Stimulated activated CD8-positive, alpha-beta memory T cell treated with anti-CD3 and anti-CD28 coated beads, Interleukin-12 subunit alpha, Interleukin-12 subunit beta, amount 100 ng/mL, for 24 hours (primary cell): ENCODE measurements around the gene NAT10.

Experiments
- DNase-seq: peaks from one replicate; pipeline ENCODE4 v3.0.0-alpha.2; 2020; ENCODE audit errors: extremely low read depth

Gene NAT10

DNA sequence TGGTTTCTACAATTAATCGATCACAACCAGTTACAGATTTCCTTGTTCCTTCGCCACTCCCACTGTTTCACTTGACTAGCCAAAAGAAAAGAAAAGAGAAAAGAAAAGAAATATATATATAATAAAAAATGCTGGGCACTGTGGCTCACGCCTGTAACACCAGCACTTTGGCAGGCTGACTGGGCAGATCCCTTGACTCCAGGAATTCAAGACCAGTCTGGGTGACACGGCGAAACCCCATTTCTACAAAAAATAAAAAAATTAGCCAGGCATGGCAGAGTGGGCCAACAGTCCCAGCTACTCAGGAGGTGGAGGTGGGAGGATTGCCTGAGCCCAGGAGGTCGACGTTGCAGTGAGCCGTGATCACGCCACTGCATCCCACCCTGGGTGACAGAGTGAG is 83.8 kb downstream of the NAT10 start:
- no peak for DNase-seq

DNA sequence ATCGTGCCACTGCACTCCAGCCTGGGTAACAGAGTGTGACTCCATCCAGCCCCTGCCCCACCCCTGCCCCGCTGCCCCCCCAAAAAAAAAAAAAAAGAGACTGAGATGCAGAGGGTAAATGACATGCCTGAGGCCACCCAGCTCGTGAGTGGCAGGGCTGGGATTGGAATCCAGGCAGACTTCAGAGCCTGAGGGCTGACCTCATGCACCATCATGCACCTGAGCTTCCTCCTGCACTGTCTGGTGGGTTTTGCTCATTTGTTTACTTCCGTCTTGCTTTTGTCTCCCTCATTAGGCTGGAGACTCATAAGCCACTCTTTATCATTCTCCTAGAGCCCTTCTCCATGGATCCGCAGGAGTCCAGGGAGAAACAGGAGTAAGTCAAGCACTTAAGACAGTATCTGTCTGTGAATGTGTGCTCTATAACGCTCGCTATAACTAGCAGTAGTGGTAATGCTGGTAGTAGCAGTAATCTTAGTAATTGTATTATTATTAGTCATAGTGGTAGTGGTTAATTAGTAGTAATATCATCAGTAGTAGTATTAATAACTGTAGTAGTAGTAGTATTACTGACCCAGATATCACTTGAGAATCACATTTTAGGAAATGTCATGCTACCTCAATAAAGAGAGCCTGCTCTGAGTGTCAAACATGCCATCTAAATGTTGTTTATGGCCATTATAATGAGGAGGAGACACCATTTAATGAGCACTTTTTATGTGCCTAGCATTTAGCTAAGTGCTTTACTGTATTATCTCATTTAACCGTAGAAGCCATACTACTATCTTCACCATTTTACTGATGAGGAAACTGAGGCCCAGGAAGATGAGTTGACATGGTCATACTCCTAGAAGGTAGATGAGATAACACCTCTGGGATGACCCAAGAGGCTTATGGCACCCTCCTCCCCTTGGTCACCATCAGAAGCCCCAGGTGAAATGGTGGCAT is 85.0 kb downstream of the NAT10 start:
- no peak for DNase-seq

DNA sequence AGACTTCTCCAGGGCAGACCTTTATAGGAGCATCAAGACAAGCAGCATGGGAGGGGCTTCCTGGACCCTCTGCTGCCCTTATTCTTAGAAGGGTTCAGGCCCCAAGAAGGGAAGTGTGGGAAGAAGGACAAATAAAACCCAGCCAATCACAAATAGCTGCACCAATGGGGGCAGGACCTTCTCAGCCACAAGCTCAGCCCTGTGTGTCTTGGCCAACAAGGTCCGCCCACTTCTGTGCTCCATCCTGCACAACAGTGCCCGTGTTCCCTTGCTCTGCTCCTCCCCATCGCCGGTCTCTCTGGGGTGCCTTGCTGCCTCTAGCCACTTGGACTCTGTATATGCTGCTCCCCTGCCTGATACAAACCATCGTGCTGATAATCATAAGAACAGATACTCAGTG is 86.1 kb downstream of the NAT10 start:
- DNase-seq, result no peak

DNA sequence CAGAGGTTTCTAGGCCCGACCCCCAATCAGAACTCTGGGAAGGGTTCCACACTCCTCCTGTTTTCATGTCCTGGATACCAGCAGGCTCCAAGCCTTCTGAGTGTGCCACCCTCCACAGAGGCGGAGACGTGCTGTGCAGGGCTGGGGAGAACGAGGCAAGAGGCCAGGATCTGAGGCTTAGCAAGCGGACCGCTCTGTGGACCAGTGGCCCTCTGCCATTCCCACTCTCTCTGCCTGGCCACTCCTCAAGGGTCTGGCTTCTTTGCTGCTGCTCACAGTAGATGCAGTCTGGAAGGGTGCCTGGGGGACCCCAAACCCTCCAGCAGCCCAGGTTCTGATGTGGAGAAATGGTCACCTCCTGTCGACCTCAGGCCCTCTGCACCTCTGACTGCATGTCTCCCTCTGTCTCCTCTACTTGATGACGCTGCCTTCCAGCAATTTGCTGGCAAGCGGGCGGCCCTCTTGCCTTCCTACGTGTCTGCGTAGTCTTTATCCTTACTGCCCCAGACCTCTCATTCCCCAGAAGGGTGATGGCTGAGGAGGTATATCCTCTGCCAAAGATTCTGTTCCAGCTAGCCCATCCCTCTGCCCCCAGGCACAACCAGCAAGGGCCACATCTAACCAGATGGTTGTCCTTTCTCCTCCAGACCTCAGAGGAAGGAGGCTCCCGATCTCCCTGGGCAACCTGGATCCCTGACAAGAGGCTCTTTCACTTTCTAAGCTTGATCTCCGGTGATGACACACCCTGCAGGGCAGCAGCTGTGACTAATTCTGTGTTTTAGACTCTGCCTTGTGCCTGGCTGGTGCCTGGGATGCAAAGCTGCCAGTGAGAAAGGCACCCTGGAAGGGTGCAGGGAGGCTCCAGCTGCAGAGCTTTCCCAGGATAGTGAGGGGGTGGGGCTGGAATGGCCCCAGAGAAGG is 87.3 kb downstream of the NAT10 start:
- DNase-seq, result no peak

DNA sequence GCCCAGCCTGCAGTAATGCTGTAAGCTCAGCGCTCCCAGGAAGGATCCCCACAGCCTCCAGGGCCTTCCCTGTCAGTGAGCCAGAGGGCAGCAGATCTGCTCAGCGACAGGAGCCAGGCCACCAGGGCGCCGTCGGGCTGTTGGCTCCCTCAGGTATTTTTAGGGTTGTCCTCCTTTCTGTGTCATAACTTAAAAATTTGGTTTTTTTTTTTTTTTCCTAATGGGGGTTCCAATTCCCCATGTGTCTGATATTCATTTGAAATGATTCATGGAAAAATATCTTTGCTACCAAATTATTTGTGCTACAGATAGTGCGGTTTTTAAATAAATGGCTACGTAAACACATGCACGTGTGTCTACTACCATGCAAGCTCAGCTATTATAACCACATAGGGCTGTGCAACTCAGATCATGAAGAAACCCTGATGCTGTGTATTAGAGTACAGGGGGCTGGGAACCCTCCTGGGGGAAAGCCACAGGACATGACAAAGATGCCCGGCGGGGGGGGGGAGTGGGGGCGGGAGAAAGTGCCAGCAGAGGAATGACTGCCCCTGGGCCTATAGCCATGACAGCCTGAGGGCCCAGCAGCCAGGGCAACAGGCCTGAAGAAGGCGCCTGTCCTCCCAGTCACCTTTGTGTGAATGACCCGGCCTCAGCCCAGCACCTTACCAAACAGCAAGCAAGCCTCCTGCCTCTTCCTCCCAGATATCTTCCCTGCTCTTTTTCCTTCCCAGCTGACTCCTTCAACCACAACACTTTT is 89.3 kb downstream of the NAT10 start:
- DNase-seq, result no peak
